LNCAP (cell line): Measurements from ENCODE around the gene ULK2.

Experiments used
- TF ChIP-seq, protein P1 (sequence below): fragments of 450-650 bp; IDR thresholded peaks from 2 replicates; pipeline ENCODE4 v1.5.1; 2017; ENCODE audit warnings: mild to moderate bottlenecking

The ULK2 gene

GRCh38 chr17:19769946-19770652, 97.6 kb downstream of the ULK2 start:
- TF ChIP-seq, protein P1, sequence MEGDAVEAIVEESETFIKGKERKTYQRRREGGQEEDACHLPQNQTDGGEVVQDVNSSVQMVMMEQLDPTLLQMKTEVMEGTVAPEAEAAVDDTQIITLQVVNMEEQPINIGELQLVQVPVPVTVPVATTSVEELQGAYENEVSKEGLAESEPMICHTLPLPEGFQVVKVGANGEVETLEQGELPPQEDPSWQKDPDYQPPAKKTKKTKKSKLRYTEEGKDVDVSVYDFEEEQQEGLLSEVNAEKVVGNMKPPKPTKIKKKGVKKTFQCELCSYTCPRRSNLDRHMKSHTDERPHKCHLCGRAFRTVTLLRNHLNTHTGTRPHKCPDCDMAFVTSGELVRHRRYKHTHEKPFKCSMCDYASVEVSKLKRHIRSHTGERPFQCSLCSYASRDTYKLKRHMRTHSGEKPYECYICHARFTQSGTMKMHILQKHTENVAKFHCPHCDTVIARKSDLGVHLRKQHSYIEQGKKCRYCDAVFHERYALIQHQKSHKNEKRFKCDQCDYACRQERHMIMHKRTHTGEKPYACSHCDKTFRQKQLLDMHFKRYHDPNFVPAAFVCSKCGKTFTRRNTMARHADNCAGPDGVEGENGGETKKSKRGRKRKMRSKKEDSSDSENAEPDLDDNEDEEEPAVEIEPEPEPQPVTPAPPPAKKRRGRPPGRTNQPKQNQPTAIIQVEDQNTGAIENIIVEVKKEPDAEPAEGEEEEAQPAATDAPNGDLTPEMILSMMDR, result no peak

DNA sequence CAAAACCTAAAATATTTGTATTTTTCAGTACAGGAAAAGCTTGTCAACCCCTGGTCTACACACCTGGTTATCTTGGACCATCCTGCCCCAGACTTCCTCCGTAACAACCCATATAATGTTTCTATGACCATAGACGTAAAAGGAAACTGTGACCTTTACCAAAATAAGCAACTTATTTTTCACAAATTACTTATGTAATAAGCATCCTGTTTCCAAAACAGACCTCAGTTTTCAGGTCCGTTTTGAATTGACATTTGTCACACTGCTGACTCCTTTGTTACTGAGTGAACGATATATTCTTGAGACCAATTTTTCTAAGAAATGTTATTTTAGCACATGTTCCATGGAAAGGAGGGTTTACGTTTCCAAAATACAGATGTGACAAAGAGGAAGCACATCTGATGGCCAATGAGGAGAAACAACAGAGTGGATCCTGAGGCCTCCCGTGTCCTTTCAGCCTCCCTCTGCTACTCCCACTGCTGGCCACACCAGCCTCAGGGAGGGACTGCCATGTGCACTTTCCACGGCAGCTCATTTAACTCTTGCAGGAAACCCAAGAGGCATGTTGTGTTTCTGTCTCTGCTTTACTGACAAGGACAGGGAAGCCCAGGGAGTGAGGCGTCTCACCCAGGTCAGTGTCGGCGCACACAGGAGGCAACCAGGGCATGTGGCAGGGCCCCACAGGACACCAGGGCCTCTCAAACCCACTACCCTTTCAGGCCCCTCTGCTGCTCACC, 99.5 kb downstream of the ULK2 start:
- TF ChIP-seq, protein P1, result no peak

- TF ChIP-seq, protein P1, result peak; percentile 98
These were observed 101.1 kb downstream of the ULK2 start for GRCh38 chr17:19766421-19767270.

- TF ChIP-seq, protein P1, result no peak
These were observed 101.7 kb downstream of the ULK2 start for GRCh38 chr17:19766016-19766415.

DNA sequence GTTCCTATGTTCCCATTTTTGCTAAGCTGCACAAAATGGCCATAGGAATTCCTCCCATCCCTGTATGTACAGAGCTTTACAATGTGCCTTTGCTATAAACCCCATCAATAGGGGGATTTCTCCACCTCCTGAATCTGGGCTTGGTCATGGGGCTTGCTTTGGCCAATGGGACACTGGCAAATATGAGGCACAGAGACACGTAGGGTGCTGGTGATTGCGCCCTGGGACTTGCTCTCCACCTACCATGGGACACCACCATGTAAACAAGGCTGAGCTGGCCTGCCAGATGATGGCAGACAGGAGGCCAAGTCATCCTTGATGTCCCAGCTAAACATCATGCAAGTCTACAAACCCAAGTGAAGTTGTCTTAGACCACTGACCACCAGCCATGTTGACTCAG, 104.3 kb downstream of the ULK2 start:
- TF ChIP-seq, protein P1, result no peak

DNA sequence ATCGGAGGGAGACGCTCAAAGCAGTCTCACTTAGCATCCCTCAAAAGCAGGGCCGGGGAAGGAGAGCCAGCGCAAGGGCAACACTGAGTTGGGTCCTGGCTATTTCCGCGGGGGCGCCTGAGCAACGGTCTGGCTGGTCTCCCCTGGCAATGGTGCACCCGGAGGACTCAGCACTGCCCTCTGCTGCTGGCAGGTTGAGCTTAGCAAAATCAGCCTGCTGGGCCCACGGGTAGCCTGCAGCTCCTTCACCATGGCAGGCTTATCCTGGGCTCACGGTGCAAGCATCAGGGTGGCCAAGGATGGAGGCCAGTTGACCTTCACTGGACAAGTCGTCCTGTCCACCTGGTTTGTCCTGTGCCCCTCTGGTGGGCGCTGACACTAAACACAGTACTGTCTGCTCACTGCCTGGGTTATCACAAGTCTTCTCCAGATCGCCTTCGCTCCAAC, 105.2 kb downstream of the ULK2 start:
- TF ChIP-seq, protein P1, result peak; percentile 81

DNA sequence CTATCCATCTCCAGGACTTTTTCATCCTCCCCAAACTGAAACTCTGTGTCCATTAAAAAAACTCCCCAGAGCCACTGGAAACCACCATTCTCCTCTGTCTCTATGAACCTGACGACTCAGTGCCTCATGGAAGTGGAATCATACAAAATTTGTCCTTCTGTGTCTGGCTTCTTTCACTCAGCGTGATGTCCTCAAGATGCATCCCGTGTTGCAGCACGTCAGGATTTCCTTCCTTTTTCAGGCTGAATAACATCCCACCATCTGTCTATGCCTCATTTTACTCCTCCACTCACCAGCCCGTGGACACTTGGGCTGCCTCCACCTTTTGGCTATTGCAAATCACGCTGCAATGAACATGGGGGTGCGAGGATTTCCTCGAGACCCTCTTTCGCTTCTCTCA, 107.0 kb downstream of the ULK2 start:
- TF ChIP-seq, protein P1, result no peak
